Measurements from ENCODE around the gene CNIH3.

The CNIH3 gene

GRCh38 chr1:224662870-224663269, 46.8 kb downstream of the CNIH3 start:
- no peak for DNase-seq
- intact Hi-C loops (cut with DNase I; ENCODE audit: low total_unique reads) = no loop called here
- Histone ChIP-seq H3K4me1 (no peaks in the 10 kb centered on the region), H3K27ac (no peak overlapping the region), H3K9me3 (no peaks in the 10 kb centered on the region), H3K27me3 (no peaks in the 10 kb centered on the region), H3K4me3 (no peak overlapping the region), H3K36me3 (no peaks in the 10 kb centered on the region)
- no peak for TF ChIP-seq CTCF (IDR thresholded peaks at IDR 0.05)

- no peak overlapping the region for H3K4me3 ChIP-seq
- no peaks in the 10 kb centered on the region for H3K36me3 ChIP-seq
- H3K27me3 ChIP-seq = no peaks in the 10 kb centered on the region
- no peak for TF ChIP-seq CTCF (IDR thresholded peaks at IDR 0.05)
- DNase-seq = no peak
- intact Hi-C loops (cut with DNase I; ENCODE audit: low total_unique reads) = no loop called here
- H3K9me3 ChIP-seq = no peaks in the 10 kb centered on the region
- no peak overlapping the region for H3K27ac ChIP-seq
- no peaks in the 10 kb centered on the region for H3K4me1 ChIP-seq
Observed at GRCh38 chr1:224665016-224665415, 48.9 kb downstream of the CNIH3 start.

- Histone ChIP-seq H3K27ac (no peak overlapping the region), H3K27me3 (no peaks in the 10 kb centered on the region), H3K36me3 (no peaks in the 10 kb centered on the region), H3K4me3 (no peak overlapping the region), H3K4me1 (no peaks in the 10 kb centered on the region), H3K9me3 (no peaks in the 10 kb centered on the region)
- DNase-seq = no peak
- intact Hi-C loops (cut with DNase I; ENCODE audit: low total_unique reads) = no loop called here
- no peak for TF ChIP-seq CTCF (IDR thresholded peaks at IDR 0.05)
Observed at GRCh38 chr1:224666078-224666477, 50.0 kb downstream of the CNIH3 start.

GRCh38 chr1:224666913-224667312, 50.8 kb downstream of the CNIH3 start:
- no peaks in the 10 kb centered on the region for H3K36me3 ChIP-seq
- no peaks in the 10 kb centered on the region for H3K9me3 ChIP-seq
- DNase-seq = no peak
- H3K27me3 ChIP-seq = no peaks in the 10 kb centered on the region
- no peak for TF ChIP-seq CTCF (IDR thresholded peaks at IDR 0.05)
- intact Hi-C loops (cut with DNase I; ENCODE audit: low total_unique reads) = no loop called here
- no peaks in the 10 kb centered on the region for H3K4me1 ChIP-seq
- H3K4me3 ChIP-seq = no peak overlapping the region
- no peak overlapping the region for H3K27ac ChIP-seq

- intact Hi-C loops (cut with DNase I; ENCODE audit: low total_unique reads) = no loop called here
- no peak for DNase-seq
- Histone ChIP-seq H3K27ac (no peak overlapping the region), H3K9me3 (no peaks in the 10 kb centered on the region), H3K4me3 (no peak overlapping the region), H3K27me3 (no peaks in the 10 kb centered on the region), H3K4me1 (no peaks in the 10 kb centered on the region), H3K36me3 (no peaks in the 10 kb centered on the region)
- TF ChIP-seq CTCF (IDR thresholded peaks at IDR 0.05) = no peak
Observed at GRCh38 chr1:224668984-224669383, 52.9 kb downstream of the CNIH3 start.

GRCh38 chr1:224669403-224669802, 53.3 kb downstream of the CNIH3 start:
- no peak overlapping the region for H3K27ac ChIP-seq
- no peaks in the 10 kb centered on the region for H3K36me3 ChIP-seq
- no peaks in the 10 kb centered on the region for H3K4me1 ChIP-seq
- DNase-seq = no peak
- no peaks in the 10 kb centered on the region for H3K9me3 ChIP-seq
- intact Hi-C loops (cut with DNase I; ENCODE audit: low total_unique reads) = no loop called here
- no peaks in the 10 kb centered on the region for H3K27me3 ChIP-seq
- no peak overlapping the region for H3K4me3 ChIP-seq
- TF ChIP-seq CTCF (IDR thresholded peaks at IDR 0.05) = no peak
